Esophagus muscularis mucosa (tissue), 3 donors: ENCODE results near the gene MMP7.

ENCODE experiments used
- EP300 ChIP-seq: sonication (generic); formaldehyde crosslinking; IDR thresholded peaks from one replicate; pipeline ENCODE4 v1.6.1; 2017; ENCODE audit warnings: antibody characterized with exemption
- POLR2A ChIP-seq: fragments of 450-650 bp; IDR thresholded peaks from one replicate; pipeline ENCODE4 v1.6.1; 2017; ENCODE audit warnings: antibody characterized with exemption, moderate library complexity, mild to moderate bottlenecking, low read depth
- POLR2AphosphoS5 ChIP-seq, 2 donors: sonication (generic); formaldehyde crosslinking; IDR thresholded peaks; one replicate each; pipeline ENCODE4 v1.6.1; 2017; ENCODE audit warnings: antibody characterized with exemption in 2 of 2

- no peak for TF ChIP-seq EP300
- no peak for TF ChIP-seq POLR2A
- no peak for TF ChIP-seq POLR2AphosphoS5 (IDR thresholded peaks at IDR 0.05)
These were observed 35.1 kb downstream of the MMP7 start for GRCh38 chr11:102495161-102496042.
